AG04450 (cell line): ENCODE data around the gene PSMC3IP. TPM values are rescaled to one million over a fixed set of nuclear protein-coding genes. Genes with fewer than 3 reads are reported as not detected.
A peak's percentile ranks its signal among the peaks of the same experiment; 100 is the strongest.

Experiments
- CTCF ChIA-PET: fragments of 300-600, 350-600 bp; formaldehyde crosslinking; extraction: SDS; loops from one replicate; lab custom pipeline; 2022; ENCODE audit warnings: antibody characterized with exemption, inconsistent platforms; lab: Charles Lee
- POLR2A ChIA-PET: fragments of 350-600 bp; formaldehyde crosslinking; extraction: SDS; loops from one replicate; lab custom pipeline; 2021; ENCODE audit warnings: antibody characterized with exemption, inconsistent platforms; lab: Yijun Ruan, JAX
- DNase-seq: peaks from one replicate; pipeline ENCODE4 v3.0.0-alpha.2; 2011; ENCODE audit warnings: low read depth, low spot score
- H3K27ac ChIP-seq: one replicate; pipeline ENCODE4 v1.5.1; 2012; ENCODE audit warnings: low read depth, low read length, control low read depth
- H3K27me3 ChIP-seq: one replicate; pipeline ENCODE4 v1.6.0; 2012; ENCODE audit warnings: low read length; ENCODE audit not compliant: control insufficient read depth, insufficient read depth
- H3K4me3 ChIP-seq: 2 replicates; pipeline ENCODE4 v1.5.1; 2011; ENCODE audit warnings: mild to moderate bottlenecking, low read depth, low read length, control low read depth
- H3K9me3 ChIP-seq: 2 replicates; pipeline ENCODE4 v1.5.1; 2012; ENCODE audit warnings: low read length; ENCODE audit not compliant: control insufficient read depth, insufficient read depth
- polyA plus RNA-seq: library from polyadenylated mRNA; depleted of rRNA; stranded (reverse); fragments of >200 nt; gene quantifications from 2 replicates; pipeline ENCODE4 v1.2.3, GENCODE V29; 2011
- TF ChIP-seq, protein P1 (sequence below): IDR thresholded peaks from 2 replicates; pipeline ENCODE4 v1.5.1; 2011; ENCODE audit warnings: low read depth, low read length, control low read depth, inconsistent platforms

The PSMC3IP gene
- polyA plus RNA-seq, 1 experiment: 5.1 TPM

DNA sequence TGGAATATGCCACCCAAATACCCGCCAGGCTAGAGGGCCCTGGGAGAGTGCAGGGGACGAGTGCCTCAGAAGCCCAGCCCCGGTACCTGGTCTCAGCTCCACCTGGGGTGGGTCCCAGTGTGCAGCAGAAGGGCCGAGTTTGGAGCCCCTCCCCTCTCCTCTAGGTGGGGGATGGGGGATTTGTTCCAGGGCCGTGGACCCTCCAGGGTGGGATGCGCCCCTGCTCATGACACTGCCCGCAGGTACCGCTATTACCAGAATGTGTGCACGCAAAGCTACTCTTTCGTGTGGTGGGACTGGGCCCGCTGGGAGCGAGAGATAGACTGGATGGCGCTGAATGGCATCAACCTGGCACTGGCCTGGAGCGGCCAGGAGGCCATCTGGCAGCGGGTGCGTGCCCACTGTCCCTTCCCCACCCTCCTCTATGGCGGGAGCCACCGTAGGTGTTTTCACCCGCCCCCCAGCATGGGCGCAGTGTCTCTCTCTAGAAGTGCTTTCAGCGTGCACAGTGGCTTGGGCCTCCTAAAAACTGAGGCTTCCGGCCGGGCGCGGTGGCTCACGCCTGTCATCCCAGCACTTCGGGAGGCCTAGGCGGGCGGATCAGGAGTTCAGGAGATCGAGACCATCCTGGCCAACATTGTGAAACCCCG lies 40.2 kb downstream of the PSMC3IP start:
- TF ChIP-seq, protein P1, sequence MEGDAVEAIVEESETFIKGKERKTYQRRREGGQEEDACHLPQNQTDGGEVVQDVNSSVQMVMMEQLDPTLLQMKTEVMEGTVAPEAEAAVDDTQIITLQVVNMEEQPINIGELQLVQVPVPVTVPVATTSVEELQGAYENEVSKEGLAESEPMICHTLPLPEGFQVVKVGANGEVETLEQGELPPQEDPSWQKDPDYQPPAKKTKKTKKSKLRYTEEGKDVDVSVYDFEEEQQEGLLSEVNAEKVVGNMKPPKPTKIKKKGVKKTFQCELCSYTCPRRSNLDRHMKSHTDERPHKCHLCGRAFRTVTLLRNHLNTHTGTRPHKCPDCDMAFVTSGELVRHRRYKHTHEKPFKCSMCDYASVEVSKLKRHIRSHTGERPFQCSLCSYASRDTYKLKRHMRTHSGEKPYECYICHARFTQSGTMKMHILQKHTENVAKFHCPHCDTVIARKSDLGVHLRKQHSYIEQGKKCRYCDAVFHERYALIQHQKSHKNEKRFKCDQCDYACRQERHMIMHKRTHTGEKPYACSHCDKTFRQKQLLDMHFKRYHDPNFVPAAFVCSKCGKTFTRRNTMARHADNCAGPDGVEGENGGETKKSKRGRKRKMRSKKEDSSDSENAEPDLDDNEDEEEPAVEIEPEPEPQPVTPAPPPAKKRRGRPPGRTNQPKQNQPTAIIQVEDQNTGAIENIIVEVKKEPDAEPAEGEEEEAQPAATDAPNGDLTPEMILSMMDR: no peak
- Histone ChIP-seq H3K4me3 (peak overlapping the region; percentile 69), H3K27ac (peak overlapping the region; percentile 21), H3K9me3 (no peaks in the 10 kb centered on the region; the same call in 1 of the 2 replicates), H3K27me3 (no peaks in the 10 kb centered on the region)
- no peak for DNase-seq
- POLR2A ChIA-PET: interaction anchor here (0.6 to 2.2 kb wide), 7 partner anchors 8 to 607 kb away, joined by 3 to 17 read pairs (median 5); partner anchors contain the start of genes CAVIN1 and ODAD4
- CTCF ChIA-PET: interaction anchor here (1.0 to 1.3 kb wide), 2 partner anchors 114 to 315 kb away, joined by 3 to 4 read pairs; partner anchors contain the start of gene CAVIN1

DNA sequence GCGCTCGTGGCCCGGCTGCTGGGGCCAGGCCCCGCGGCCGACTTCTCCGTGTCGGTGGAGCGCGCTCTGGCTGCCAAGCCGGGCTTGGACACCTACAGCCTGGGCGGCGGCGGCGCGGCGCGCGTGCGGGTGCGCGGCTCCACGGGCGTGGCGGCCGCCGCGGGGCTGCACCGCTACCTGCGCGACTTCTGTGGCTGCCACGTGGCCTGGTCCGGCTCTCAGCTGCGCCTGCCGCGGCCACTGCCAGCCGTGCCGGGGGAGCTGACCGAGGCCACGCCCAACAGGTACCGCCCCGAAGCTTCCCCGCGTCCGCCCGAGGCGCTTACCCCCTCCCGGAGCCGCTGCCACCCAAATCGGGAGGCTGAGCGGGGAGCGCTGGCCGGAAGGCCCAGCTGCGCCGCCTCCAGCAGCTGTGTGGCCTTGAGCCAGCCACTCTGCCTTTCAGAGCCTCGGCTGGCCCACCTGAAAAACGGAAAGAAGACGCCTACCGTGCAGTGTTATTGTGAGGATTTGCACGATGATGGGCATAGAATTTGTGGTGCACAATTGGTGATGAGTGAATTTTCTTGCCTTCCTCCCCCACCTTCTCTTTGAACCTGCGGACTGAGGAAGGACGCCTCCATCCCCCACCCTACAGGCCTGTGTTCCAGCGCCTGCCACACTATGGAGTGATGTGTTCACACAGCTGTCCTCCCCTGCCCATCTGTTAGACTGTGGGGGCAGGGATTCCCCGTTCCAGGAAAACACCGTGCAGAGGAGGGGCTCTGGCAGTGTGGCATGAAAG lies 41.0 kb downstream of the PSMC3IP start:
- H3K9me3 ChIP-seq: no peaks in the 10 kb centered on the region; the same call in 1 of the 2 replicates
- H3K27ac ChIP-seq: peak overlapping the region; percentile 21
- DNase-seq: peak; percentile 62
- H3K4me3 ChIP-seq: peak overlapping the region; percentile 69
- H3K27me3 ChIP-seq: no peaks in the 10 kb centered on the region
- TF ChIP-seq, protein P1: no peak
- ChIA-PET CTCF (interaction anchor here (1.0 to 1.8 kb wide), 3 partner anchors 19 to 315 kb away, joined by 3 to 6 read pairs (median 4); partner anchors contain the start of gene CAVIN1), POLR2A (interaction anchor here (0.6 to 2.2 kb wide), 11 partner anchors 9 to 606 kb away, joined by 3 to 17 read pairs (median 5); partner anchors contain the start of genes CAVIN1, MLX and ODAD4)

DNA sequence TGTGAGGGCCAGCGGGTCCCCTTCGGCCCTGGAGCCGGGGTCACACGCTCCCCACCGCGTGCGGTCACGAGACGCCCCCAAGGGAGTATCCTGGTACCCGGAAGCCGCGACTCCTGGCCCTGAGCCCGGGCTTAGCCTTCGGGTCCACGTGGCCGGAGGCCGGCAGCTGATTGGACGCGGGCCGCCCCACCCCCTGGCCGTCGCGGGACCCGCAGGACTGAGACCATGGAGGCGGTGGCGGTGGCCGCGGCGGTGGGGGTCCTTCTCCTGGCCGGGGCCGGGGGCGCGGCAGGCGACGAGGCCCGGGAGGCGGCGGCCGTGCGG lies 41.5 kb downstream of the PSMC3IP start, which contains the start of gene NAGLU:
TSS of gene NAGLU (plus strand) at position 194 of the 324 bp plus-strand sequence. CDS start at position 226, 32 bp downstream.
- ChIA-PET CTCF (interaction anchor here (1.0 to 1.8 kb wide), 3 partner anchors 18 to 314 kb away, joined by 3 to 6 read pairs (median 4); partner anchors contain the start of gene CAVIN1), POLR2A (interaction anchor here (0.5 to 2.2 kb wide), 11 partner anchors 9 to 485 kb away, joined by 3 to 17 read pairs (median 5); partner anchors contain the start of genes CAVIN1 and MLX)
- no peaks in the 10 kb centered on the region; the same call in 1 of the 2 replicates for H3K9me3 ChIP-seq
- DNase-seq: no peak
- peak within 1 kb of the TSS; percentile 70 for H3K27ac ChIP-seq
- H3K27me3 ChIP-seq: no peaks in the 10 kb centered on the region
- H3K4me3 ChIP-seq: peak within 1 kb of the TSS; percentile 69
- TF ChIP-seq, protein P1: no peak

DNA sequence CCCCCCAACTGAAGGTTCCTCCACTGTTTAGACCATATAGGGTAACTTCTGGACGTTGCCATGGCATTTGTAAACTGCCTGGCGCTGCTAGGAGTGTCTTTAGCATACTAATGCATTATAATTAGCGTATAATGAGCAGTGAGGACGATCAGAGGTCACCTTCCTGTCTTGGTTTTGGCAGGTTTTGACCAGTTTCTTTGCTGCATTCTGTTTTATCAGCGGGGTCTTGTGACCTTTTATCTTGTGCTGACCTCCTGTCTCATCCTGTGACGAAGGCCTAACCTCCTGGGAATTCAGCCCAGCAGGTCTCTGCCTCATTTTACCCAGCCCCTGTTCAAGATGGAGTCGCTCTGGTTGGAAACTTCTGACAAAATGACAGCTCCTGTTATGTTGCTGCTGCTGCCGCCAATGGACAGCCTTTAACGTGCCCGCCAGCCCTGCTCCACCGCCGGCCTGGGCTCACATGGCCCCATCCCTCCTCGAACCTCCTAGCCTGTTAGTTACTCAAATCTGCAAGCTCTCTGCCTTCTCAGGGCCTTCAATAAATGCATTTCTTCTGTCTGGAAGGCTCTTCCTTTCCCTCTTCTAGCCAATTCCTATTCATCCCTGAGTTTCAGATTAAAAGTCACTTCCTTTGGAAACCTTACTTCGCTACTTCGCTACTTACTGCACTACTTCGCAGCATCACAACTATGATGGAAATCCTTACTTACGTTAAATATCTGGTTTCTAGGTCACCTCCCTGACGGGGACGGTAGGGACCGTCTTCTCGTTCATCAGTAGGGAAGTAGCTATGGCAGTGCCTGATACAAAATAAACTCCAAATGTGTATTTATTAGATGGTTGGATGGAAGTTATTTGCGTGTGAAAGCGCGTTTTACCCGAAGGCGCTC lies 42.1 kb downstream of the PSMC3IP start:
- peak overlapping the region; percentile 70 for H3K27ac ChIP-seq

More for the DNA sequence above, 42.1 kb downstream of the PSMC3IP start:
- DNase-seq: no peak
- Histone ChIP-seq H3K4me3 (peak overlapping the region; percentile 69), H3K9me3 (no peaks in the 10 kb centered on the region; the same call in 1 of the 2 replicates), H3K27me3 (no peaks in the 10 kb centered on the region)
- POLR2A ChIA-PET: interaction anchor here (0.5 to 2.2 kb wide), 9 partner anchors 8 to 486 kb away, joined by 3 to 17 read pairs (median 5); partner anchors contain the start of genes CAVIN1 and MLX
- TF ChIP-seq, protein P1: no peak
- CTCF ChIA-PET: interaction anchor here (0.6 to 1.8 kb wide), 2 partner anchors 18 to 312 kb away, joined by 3 to 6 read pairs; no protein-coding TSS in a partner anchor
